ENCODE results near the gene TAF1. TPM values are rescaled to one million over a fixed set of nuclear protein-coding genes. Genes with fewer than 3 reads are reported as not detected.
"Not testable (repeated sequence)": the region's sequence is repeated elsewhere in the genome, so short reads cannot be mapped to it uniquely, and the experiment has no call there.

Gene TAF1, protein sequence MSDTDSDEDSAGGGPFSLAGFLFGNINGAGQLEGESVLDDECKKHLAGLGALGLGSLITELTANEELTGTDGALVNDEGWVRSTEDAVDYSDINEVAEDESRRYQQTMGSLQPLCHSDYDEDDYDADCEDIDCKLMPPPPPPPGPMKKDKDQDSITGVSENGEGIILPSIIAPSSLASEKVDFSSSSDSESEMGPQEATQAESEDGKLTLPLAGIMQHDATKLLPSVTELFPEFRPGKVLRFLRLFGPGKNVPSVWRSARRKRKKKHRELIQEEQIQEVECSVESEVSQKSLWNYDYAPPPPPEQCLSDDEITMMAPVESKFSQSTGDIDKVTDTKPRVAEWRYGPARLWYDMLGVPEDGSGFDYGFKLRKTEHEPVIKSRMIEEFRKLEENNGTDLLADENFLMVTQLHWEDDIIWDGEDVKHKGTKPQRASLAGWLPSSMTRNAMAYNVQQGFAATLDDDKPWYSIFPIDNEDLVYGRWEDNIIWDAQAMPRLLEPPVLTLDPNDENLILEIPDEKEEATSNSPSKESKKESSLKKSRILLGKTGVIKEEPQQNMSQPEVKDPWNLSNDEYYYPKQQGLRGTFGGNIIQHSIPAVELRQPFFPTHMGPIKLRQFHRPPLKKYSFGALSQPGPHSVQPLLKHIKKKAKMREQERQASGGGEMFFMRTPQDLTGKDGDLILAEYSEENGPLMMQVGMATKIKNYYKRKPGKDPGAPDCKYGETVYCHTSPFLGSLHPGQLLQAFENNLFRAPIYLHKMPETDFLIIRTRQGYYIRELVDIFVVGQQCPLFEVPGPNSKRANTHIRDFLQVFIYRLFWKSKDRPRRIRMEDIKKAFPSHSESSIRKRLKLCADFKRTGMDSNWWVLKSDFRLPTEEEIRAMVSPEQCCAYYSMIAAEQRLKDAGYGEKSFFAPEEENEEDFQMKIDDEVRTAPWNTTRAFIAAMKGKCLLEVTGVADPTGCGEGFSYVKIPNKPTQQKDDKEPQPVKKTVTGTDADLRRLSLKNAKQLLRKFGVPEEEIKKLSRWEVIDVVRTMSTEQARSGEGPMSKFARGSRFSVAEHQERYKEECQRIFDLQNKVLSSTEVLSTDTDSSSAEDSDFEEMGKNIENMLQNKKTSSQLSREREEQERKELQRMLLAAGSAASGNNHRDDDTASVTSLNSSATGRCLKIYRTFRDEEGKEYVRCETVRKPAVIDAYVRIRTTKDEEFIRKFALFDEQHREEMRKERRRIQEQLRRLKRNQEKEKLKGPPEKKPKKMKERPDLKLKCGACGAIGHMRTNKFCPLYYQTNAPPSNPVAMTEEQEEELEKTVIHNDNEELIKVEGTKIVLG (N-terminal part only)
- 10 to 100 TPM; 31.9 to 37.2 TPM for total RNA-seq

DNA sequence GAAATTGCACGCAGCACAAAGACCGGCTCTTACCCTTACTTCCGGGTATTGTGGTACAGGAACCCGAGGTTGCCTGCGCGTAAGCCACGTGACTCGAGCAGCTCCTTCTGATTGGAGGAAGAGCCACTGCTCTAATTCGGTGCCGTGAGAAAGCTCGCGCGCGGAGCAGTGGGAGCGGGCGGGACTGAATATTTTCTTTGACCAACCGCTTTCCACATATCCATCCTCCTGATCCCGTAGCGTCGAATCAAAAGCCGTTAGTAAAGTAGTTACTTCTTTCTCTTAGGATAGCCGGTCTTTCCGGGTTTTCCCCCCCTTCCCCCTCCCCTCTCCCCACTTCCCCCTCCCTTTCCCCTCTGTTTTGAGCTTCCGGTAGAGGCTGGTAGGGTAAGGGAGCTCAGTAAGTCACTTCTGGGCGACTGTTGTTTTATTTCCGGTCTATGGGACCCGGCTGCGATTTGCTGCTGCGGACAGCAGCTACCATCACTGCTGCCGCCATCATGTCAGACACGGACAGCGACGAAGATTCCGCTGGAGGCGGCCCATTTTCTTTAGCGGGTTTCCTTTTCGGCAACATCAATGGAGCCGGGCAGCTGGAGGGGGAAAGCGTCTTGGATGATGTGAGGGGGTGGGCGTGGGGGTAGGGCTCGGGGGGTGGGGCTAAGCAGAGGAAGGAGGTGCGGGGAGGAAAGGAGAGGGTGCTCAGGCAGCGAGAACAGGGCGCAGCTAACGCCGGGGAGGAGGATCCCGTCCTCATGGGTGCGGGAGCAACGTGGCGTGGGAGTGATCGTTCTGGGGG lies at the start of gene TAF1:
TSS of gene TAF1 (plus strand) at position 483 of the 799 bp plus-strand sequence. CDS start at position 501, 18 bp downstream.
- no peaks in the 10 kb centered on the region for H3K27me3 Mint-ChIP-seq
- H3K4me3 Mint-ChIP-seq, result peak within 1 kb of the TSS; percentile 99
- H3K4me1 Mint-ChIP-seq, result peaks cover 10% of the 10 kb centered on the region
- H3K9me3 Mint-ChIP-seq, result no peaks in the 10 kb centered on the region
- H3K36me3 Mint-ChIP-seq (ENCODE audit: low read depth), result peaks cover 41% of the 10 kb centered on the region
- peak; percentile 93 for ATAC-seq (replicated peaks)
- H3K27ac Mint-ChIP-seq, result peak within 1 kb of the TSS; percentile 96

DNA sequence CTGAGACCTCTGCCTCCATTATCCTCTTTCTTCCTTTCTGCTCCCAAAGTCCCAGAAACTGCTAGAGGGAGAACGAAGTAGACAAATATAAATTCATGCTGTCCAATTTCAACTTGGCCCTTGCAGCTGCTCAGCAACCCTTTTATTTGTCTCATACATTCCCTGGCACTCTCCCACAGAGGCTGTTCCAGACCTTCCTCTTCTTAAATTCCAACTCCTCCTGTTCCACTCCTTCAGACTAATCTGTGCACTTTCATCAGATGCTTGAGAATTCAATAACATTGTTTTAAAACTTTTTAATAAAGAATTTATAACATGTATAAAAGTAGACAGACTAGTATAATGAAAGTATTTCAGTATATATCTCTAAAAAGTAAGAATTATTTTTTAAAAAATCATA lies 49.2 kb upstream of the TAF1 start:
- H3K4me3 Mint-ChIP-seq; H3K36me3 Mint-ChIP-seq (ENCODE audit: low read depth); H3K27me3 Mint-ChIP-seq; H3K9me3 Mint-ChIP-seq; H3K4me1 Mint-ChIP-seq; H3K27ac Mint-ChIP-seq; ATAC-seq (replicated peaks): not testable (repeated sequence)

- Mint-ChIP-seq H3K27ac (no peak overlapping the region), H3K36me3 (ENCODE audit: low read depth) (peaks cover 13% of the 10 kb centered on the region), H3K9me3 (no peaks in the 10 kb centered on the region), H3K27me3 (no peaks in the 10 kb centered on the region), H3K4me1 (no peaks in the 10 kb centered on the region), H3K4me3 (no peak overlapping the region)
- ATAC-seq (replicated peaks), result no peak
Observed at GRCh38 chrX:71320126-71320525, 46.0 kb upstream of the TAF1 start.

DNA sequence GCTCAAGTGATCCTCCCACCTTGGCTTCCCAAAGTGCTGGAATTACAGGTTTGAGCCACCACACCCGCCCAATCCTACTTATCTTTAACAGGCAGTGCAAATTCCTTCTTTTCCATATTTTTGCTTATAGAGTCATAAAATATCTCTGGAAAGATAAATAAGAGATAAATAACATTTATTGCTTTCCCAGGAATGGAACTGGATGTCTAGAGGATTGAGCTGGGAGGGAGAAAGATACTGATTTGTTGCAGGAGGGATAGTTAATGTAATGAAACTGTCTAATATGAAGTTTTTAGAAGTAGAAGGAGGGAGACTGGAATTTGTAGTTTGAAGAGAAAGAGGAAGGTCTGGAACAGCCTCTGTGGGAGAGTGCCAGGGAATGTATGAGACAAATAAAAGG lies 44.4 kb upstream of the TAF1 start:
- Mint-ChIP-seq H3K9me3 (no peaks in the 10 kb centered on the region), H3K27ac (no peak overlapping the region), H3K27me3 (no peaks in the 10 kb centered on the region), H3K36me3 (ENCODE audit: low read depth) (peaks cover 10% of the 10 kb centered on the region), H3K4me3 (no peak overlapping the region), H3K4me1 (no peaks in the 10 kb centered on the region)
- no peak for ATAC-seq (replicated peaks)

GRCh38 chrX:71324452-71324851 lies 41.7 kb upstream of the TAF1 start:
- not testable (repeated sequence) for H3K9me3 Mint-ChIP-seq; H3K27me3 Mint-ChIP-seq; H3K4me3 Mint-ChIP-seq; H3K27ac Mint-ChIP-seq; H3K4me1 Mint-ChIP-seq; ATAC-seq (replicated peaks)
- H3K36me3 Mint-ChIP-seq (ENCODE audit: low read depth), result peaks cover 17% of the 10 kb centered on the region

DNA sequence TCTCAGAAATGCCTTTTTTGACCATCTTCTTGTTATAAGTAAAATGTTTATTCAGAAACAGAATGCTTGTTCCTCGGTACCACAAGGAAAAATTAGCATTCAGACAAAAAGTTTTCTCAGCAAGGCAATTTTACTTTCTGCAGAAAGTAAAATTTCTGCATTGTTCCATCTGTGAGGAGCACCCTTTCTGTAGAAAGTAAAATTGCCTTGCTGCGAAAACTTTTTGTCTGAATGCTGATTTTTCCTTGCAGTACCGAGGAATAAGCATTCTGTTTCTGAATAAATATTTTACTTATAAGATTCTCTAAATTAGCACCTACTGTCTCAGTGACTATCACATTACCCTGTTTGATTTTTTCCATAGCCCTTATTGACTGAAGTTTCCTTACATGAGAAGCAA lies 39.8 kb upstream of the TAF1 start:
- peaks cover 17% of the 10 kb centered on the region for H3K36me3 Mint-ChIP-seq (ENCODE audit: low read depth)
- no peaks in the 10 kb centered on the region for H3K27me3 Mint-ChIP-seq
- no peak overlapping the region for H3K27ac Mint-ChIP-seq
- H3K9me3 Mint-ChIP-seq, result no peaks in the 10 kb centered on the region
- ATAC-seq (replicated peaks), result no peak
- no peaks in the 10 kb centered on the region for H3K4me1 Mint-ChIP-seq
- no peak overlapping the region for H3K4me3 Mint-ChIP-seq

GRCh38 chrX:71349151-71349665 lies 16.9 kb upstream of the TAF1 start:
- H3K27me3 Mint-ChIP-seq; H3K36me3 Mint-ChIP-seq (ENCODE audit: low read depth); H3K4me3 Mint-ChIP-seq; H3K4me1 Mint-ChIP-seq; H3K27ac Mint-ChIP-seq; ATAC-seq (replicated peaks); H3K9me3 Mint-ChIP-seq: not testable (repeated sequence)

GRCh38 chrX:71349867-71350266 lies 16.3 kb upstream of the TAF1 start:
- not testable (repeated sequence) for ATAC-seq (replicated peaks); H3K36me3 Mint-ChIP-seq (ENCODE audit: low read depth)

GRCh38 chrX:71352439-71352838 lies 13.7 kb upstream of the TAF1 start:
- H3K4me1 Mint-ChIP-seq; H3K27ac Mint-ChIP-seq; H3K27me3 Mint-ChIP-seq; ATAC-seq (replicated peaks); H3K9me3 Mint-ChIP-seq; H3K4me3 Mint-ChIP-seq; H3K36me3 Mint-ChIP-seq (ENCODE audit: low read depth): not testable (repeated sequence)

More at GRCh38 chrX:71349867-71350266, 16.3 kb upstream of the TAF1 start:
- not testable (repeated sequence) for H3K27me3 Mint-ChIP-seq, H3K27ac Mint-ChIP-seq, H3K4me1 Mint-ChIP-seq, H3K9me3 Mint-ChIP-seq, H3K4me3 Mint-ChIP-seq

DNA sequence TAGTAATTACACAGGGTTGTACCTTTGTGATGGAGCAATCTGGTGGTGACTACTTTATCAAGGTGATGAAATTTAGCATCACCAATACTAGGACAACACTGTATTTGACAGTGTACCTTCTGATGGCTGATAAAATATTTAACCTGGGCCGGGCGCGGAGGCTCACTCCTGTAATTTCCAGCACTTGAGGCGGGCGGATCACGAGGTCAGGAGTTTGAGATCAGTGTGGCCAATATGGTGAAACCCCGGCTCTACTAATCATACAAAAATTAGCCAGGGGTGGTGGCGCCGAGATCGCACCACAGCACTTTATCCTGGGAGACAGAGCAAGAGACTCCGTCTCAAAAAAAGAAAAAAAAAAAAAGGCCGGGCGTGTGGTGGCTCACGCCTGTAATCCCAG lies 1.9 kb upstream of the TAF1 start:
- Mint-ChIP-seq H3K27me3 (no peaks in the 10 kb centered on the region), H3K27ac (no peak overlapping the region), H3K4me3 (peak overlapping the region; percentile 99), H3K9me3 (no peaks in the 10 kb centered on the region), H3K36me3 (ENCODE audit: low read depth) (peaks cover 28% of the 10 kb centered on the region), H3K4me1 (peaks cover 4% of the 10 kb centered on the region)
- no peak for ATAC-seq (replicated peaks)

GRCh38 chrX:71365356-71365874 lies 742 bp upstream of the TAF1 start:
- H3K9me3 Mint-ChIP-seq, result no peaks in the 10 kb centered on the region
- peaks cover 4% of the 10 kb centered on the region for H3K4me1 Mint-ChIP-seq
- peak overlapping the region; percentile 99 for H3K4me3 Mint-ChIP-seq
- no peaks in the 10 kb centered on the region for H3K27me3 Mint-ChIP-seq
- H3K27ac Mint-ChIP-seq, result peak overlapping the region; percentile 96
- H3K36me3 Mint-ChIP-seq (ENCODE audit: low read depth), result peaks cover 34% of the 10 kb centered on the region
- no peak for ATAC-seq (replicated peaks)

DNA sequence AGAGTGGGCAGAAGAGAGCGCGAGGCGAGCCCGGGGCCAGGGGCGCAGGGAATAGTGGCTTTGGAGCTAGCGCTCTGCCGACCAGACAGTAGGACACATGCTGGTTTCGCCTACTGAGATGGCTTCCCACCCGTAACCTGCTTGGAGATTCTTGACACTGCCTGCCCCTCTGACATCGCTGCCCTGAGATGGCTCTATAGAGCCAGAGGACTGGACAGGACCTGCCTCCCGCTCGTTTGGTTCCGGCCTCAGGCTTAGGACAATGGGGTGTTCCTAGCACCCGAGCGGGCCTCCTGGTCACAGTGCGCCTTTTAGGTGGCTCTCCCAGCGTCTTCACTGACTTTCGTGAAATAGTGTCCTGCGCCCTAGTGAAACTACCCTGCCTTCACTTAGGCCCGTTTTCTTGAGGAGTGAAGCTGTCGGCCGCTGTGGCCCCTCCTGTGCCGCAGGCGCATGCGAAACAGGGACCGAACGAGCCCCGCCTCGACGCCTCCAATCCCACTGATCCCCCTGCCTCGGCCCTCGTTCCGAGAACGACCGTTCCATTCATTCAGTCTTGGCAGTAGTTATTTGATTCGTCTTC lies 608 bp downstream of the TAF1 start:
- ATAC-seq (replicated peaks), result peak; percentile 1
- H3K36me3 Mint-ChIP-seq (ENCODE audit: low read depth), result peaks cover 48% of the 10 kb centered on the region
- peak overlapping the region; percentile 99 for H3K4me3 Mint-ChIP-seq
- H3K27me3 Mint-ChIP-seq, result no peaks in the 10 kb centered on the region
- H3K9me3 Mint-ChIP-seq, result no peaks in the 10 kb centered on the region
- peak overlapping the region; percentile 96 for H3K27ac Mint-ChIP-seq
- H3K4me1 Mint-ChIP-seq, result peaks cover 10% of the 10 kb centered on the region

- peak overlapping the region; percentile 99 for H3K4me3 Mint-ChIP-seq
Observed at GRCh38 chrX:71367396-71367795, 1.2 kb downstream of the TAF1 start.

More at GRCh38 chrX:71367396-71367795, 1.2 kb downstream of the TAF1 start:
- H3K27ac Mint-ChIP-seq, result peak overlapping the region; percentile 96
- no peak for ATAC-seq (replicated peaks)
- H3K36me3 Mint-ChIP-seq (ENCODE audit: low read depth), result peaks cover 54% of the 10 kb centered on the region
- peaks cover 10% of the 10 kb centered on the region for H3K4me1 Mint-ChIP-seq
- no peaks in the 10 kb centered on the region for H3K27me3 Mint-ChIP-seq
- no peaks in the 10 kb centered on the region for H3K9me3 Mint-ChIP-seq
